Measurements from ENCODE around the gene NKX1-1.

The NKX1-1 gene

GRCh38 chr4:1377606-1378261 is 28.5 kb downstream of the NKX1-1 start:
- no peak overlapping the region for H3K4me3 ChIP-seq (ENCODE audit: low read depth, low read length)
- no peak for DNase-seq (ENCODE audit: low read depth, low spot score)
- TF ChIP-seq CTCF (IDR thresholded peaks at IDR 0.05; ENCODE audit: low read depth, low read length): no peak
- in situ Hi-C loops (cut with HindIII; ENCODE audit: low sequenced_read_pairs): no loop called here

- H3K4me3 ChIP-seq (ENCODE audit: low read depth, low read length): no peak overlapping the region
- no peak for DNase-seq (ENCODE audit: low read depth, low spot score)
- no peak for TF ChIP-seq CTCF (IDR thresholded peaks at IDR 0.05; ENCODE audit: low read depth, low read length)
- in situ Hi-C loops (cut with HindIII; ENCODE audit: low sequenced_read_pairs): no loop called here
Observed at GRCh38 chr4:1376841-1377605, 29.2 kb downstream of the NKX1-1 start.

DNA sequence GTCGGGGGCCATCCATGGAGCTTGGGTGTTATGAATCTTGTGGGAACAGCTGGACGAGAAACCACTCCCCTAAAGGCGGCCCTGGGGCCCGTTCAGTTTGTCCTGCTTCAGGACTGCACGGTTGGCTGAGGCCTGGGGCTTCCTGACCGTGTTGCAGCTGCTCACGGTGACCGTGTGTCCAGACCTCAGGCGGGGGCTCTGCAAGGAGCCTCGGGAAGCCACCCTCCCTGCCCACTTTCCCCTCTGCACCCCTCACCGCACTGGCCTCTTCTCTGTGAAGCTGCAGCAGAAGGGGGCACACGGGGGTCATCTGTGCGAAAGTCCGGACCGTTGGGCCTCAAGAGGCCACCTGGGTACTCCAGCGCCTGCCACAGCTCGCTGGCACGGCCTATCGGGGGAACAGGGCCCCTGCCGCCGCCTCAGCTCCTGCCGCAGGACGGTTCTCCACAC is 29.8 kb downstream of the NKX1-1 start:
- H3K4me3 ChIP-seq (ENCODE audit: low read depth, low read length): no peak overlapping the region
- no peak for TF ChIP-seq CTCF (IDR thresholded peaks at IDR 0.05; ENCODE audit: low read depth, low read length)
- DNase-seq (ENCODE audit: low read depth, low spot score): no peak
- in situ Hi-C loops (cut with HindIII; ENCODE audit: low sequenced_read_pairs): no loop called here

- no peak for DNase-seq (ENCODE audit: low read depth, low spot score)
- no peak for TF ChIP-seq CTCF (IDR thresholded peaks at IDR 0.05; ENCODE audit: low read depth, low read length)
- in situ Hi-C loops (cut with HindIII; ENCODE audit: low sequenced_read_pairs): no loop called here
- H3K4me3 ChIP-seq (ENCODE audit: low read depth, low read length): no peak overlapping the region
Observed at GRCh38 chr4:1375761-1376322, 30.4 kb downstream of the NKX1-1 start.

- in situ Hi-C loops (cut with HindIII; ENCODE audit: low sequenced_read_pairs): no loop called here
- DNase-seq (ENCODE audit: low read depth, low spot score): no peak
- H3K4me3 ChIP-seq (ENCODE audit: low read depth, low read length): no peak overlapping the region
- TF ChIP-seq CTCF (IDR thresholded peaks at IDR 0.05; ENCODE audit: low read depth, low read length): no peak
Observed at GRCh38 chr4:1375051-1375721, 31.1 kb downstream of the NKX1-1 start.

DNA sequence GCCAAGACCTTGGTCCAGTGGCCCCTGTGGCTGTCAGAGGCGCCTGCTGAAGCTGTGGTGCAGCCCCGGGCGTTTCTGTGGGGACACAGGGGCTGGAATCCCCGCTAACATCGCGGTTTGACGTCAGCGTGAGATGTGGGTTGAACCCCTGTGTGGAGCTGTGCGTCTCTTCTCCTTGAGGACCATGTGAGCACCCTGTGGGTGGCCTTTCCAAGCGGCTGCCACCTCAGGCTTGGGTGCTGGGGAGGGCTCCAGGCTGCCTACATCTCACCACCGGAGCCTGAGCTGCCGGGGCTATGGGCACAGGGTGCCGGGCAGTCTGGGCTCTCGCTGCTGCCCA is 31.6 kb downstream of the NKX1-1 start:
- no peak for TF ChIP-seq CTCF (IDR thresholded peaks at IDR 0.05; ENCODE audit: low read depth, low read length)
- in situ Hi-C loops (cut with HindIII; ENCODE audit: low sequenced_read_pairs): no loop called here
- H3K4me3 ChIP-seq (ENCODE audit: low read depth, low read length): no peak overlapping the region
- DNase-seq (ENCODE audit: low read depth, low spot score): no peak

Measured in astrocyte of the spinal cord (primary cell).